Measurements from ENCODE around the gene KDM2B. TPM values are rescaled to one million over a fixed set of nuclear protein-coding genes. Genes with fewer than 3 reads are reported as not detected.

KDM2B gene
- total RNA-seq, 1 experiment from 2014 or later, result 49.3 TPM

GRCh38 chr12:121578230-121579189 is 2.3 kb downstream of the KDM2B start:
- no TSS peak for BruUV-seq (replicated peaks)
- Histone ChIP-seq H3K27me3 (replicated peaks; ENCODE audit: insufficient read depth, low read depth, low read length, poor library complexity) (no peaks in the 10 kb centered on the region), H3K9me3 (ENCODE audit: low read depth, low read length, poor library complexity, severe bottlenecking) (no peaks in the 10 kb centered on the region), H3K4me1 (ENCODE audit: insufficient read depth, low read length, poor library complexity, severe bottlenecking) (peaks cover 45% of the 10 kb centered on the region), H3K27ac (ENCODE audit: low read depth, low read length, poor library complexity, severe bottlenecking) (peak overlapping the region; percentile 88), H3K36me3 (ENCODE audit: insufficient read depth, low read length, poor library complexity, severe bottlenecking) (peaks cover 22% of the 10 kb centered on the region), H3K4me3 (ENCODE audit: low read depth, low read length, poor library complexity, severe bottlenecking) (peak overlapping the region; percentile 80)
- DNase-seq (ENCODE audit: low spot score), result no peak
- ChIA-PET POLR2A (ENCODE audit: low non-redundant PET) (interaction anchor here (0.7 kb wide), 1 partner anchor 51 kb away, joined by 4 read pairs; no protein-coding TSS in a partner anchor), CTCF (interaction anchor here (0.8 kb wide), 1 partner anchor 75 kb away, joined by 3 read pairs; no protein-coding TSS in a partner anchor)
- TF ChIP-seq CTCF (conservative IDR thresholded peaks at IDR 0.05; ENCODE audit: low read depth, low read length) (0 out of 2 replicates have a peak, but pooled peaks have one; percentile 17), EZH2 (IDR thresholded peaks at IDR 0.05; ENCODE audit: borderline replicate concordance, low read depth, low read length, poor library complexity, severe bottlenecking) (no peak)
- intact Hi-C loops (cut with micrococcal nuclease; ENCODE audit: unreplicated experiment), result no loop called here

DNA sequence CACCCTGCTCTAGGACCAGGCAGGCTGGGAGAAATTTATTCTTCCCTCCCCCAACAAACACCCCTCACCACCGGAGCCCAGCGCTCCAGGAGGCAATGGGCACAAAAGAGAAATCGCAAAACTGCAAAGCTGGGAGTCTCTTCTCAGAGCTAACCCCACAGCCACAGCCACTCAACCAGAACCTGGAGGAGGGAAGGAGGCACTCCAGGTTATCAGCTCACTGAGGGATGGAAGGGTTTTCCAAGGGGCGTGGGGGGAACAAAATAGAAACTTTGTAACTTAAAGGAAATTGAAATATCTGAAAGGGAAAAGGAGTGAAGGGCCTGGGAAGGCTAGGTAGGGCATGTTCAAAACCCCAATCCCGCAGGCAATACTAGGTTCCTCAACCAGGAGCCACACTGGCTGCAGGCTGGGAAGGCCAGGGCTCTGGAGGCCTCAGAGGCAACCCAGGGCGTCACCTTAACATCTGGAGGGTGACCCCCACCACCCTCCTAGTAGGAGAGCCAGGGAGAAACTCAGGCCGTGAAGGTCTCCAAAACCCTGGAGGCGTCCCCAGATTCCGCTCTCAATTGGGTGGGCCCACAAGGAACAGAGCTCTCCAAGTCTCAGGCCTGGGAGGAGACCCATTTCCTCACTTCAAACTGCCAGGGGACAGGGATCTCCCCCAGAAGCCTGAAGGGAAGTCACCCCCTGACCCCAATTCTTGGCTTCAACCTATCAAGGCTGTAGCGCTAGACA is 3.2 kb downstream of the KDM2B start:
- CTCF ChIA-PET, result interaction anchor here (0.5 to 1.0 kb wide), 3 partner anchors 25 to 90 kb away, joined by 4 to 7 read pairs (median 4); no protein-coding TSS in a partner anchor
- peak overlapping the region; percentile 88 for H3K27ac ChIP-seq (ENCODE audit: low read depth, low read length, poor library complexity, severe bottlenecking)
- peaks cover 42% of the 10 kb centered on the region for H3K4me1 ChIP-seq (ENCODE audit: insufficient read depth, low read length, poor library complexity, severe bottlenecking)
- no peaks in the 10 kb centered on the region for H3K9me3 ChIP-seq (ENCODE audit: low read depth, low read length, poor library complexity, severe bottlenecking)
- POLR2A ChIA-PET (ENCODE audit: low non-redundant PET), result no interaction called here
- H3K4me3 ChIP-seq (ENCODE audit: low read depth, low read length, poor library complexity, severe bottlenecking), result peak overlapping the region; percentile 80
- TF ChIP-seq EZH2 (IDR thresholded peaks at IDR 0.05; ENCODE audit: borderline replicate concordance, low read depth, low read length, poor library complexity, severe bottlenecking) (no peak), CTCF (conservative IDR thresholded peaks at IDR 0.05; ENCODE audit: low read depth, low read length) (no peak)
- intact Hi-C loops (cut with micrococcal nuclease; ENCODE audit: unreplicated experiment), result no loop called here
- peak; percentile 33 for DNase-seq (ENCODE audit: low spot score)
- H3K36me3 ChIP-seq (ENCODE audit: insufficient read depth, low read length, poor library complexity, severe bottlenecking), result peaks cover 22% of the 10 kb centered on the region
- no TSS peak for BruUV-seq (replicated peaks)
- H3K27me3 ChIP-seq (replicated peaks; ENCODE audit: insufficient read depth, low read depth, low read length, poor library complexity), result no peaks in the 10 kb centered on the region

DNA sequence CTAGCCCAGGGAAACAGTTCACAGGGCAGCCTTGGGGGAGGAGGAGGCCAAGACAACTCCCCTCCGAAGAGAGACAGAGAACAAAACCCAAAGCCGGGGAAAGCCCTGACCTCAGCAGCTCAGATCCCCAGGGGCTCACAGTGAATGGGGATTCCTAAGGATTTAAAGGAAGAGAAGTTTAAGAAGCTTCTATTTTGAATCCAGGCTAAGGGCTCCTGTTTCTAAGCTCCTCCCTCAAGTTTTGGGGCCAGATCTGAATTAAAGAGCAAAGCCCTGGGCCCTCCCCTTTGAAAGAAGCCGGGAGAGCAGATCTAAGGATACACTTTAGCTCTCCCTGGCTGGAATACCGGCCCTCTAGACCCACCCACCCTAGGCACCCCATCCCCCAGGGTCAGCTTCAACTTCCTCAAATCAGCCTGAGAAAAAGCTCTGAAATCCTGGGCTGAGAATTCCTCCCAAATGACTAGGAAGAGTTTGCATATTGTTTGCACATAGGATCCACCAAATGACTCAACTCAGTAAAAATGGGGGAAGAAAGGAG is 3.9 kb downstream of the KDM2B start:
- no peaks in the 10 kb centered on the region for H3K9me3 ChIP-seq (ENCODE audit: low read depth, low read length, poor library complexity, severe bottlenecking)
- peaks cover 22% of the 10 kb centered on the region for H3K36me3 ChIP-seq (ENCODE audit: insufficient read depth, low read length, poor library complexity, severe bottlenecking)
- TF ChIP-seq CTCF (conservative IDR thresholded peaks at IDR 0.05; ENCODE audit: low read depth, low read length), result no peak
- no peak for TF ChIP-seq EZH2 (IDR thresholded peaks at IDR 0.05; ENCODE audit: borderline replicate concordance, low read depth, low read length, poor library complexity, severe bottlenecking)
- CTCF ChIA-PET, result interaction anchor here (0.5 to 1.0 kb wide), 3 partner anchors 25 to 90 kb away, joined by 4 to 7 read pairs (median 4); no protein-coding TSS in a partner anchor
- peak overlapping the region; percentile 80 for H3K4me3 ChIP-seq (ENCODE audit: low read depth, low read length, poor library complexity, severe bottlenecking)
- H3K27ac ChIP-seq (ENCODE audit: low read depth, low read length, poor library complexity, severe bottlenecking), result peak overlapping the region; percentile 88
- no peaks in the 10 kb centered on the region for H3K27me3 ChIP-seq (replicated peaks; ENCODE audit: insufficient read depth, low read depth, low read length, poor library complexity)
- TSS peak; percentile 35 for BruUV-seq (replicated peaks)
- intact Hi-C loops (cut with micrococcal nuclease; ENCODE audit: unreplicated experiment), result no loop called here
- DNase-seq (ENCODE audit: low spot score), result peak; percentile 75
- POLR2A ChIA-PET (ENCODE audit: low non-redundant PET), result no interaction called here
- H3K4me1 ChIP-seq (ENCODE audit: insufficient read depth, low read length, poor library complexity, severe bottlenecking), result peaks cover 35% of the 10 kb centered on the region
